ENCODE results near the gene SGTA.

GRCh38 chr19:2717638-2718541 lies 65.2 kb downstream of the SGTA start:
- TF ChIP-seq CTCF (IDR thresholded peaks at IDR 0.05; ENCODE audit: low read depth, low read length) = no peak
- no peak for TF ChIP-seq EZH2phosphoT487 (IDR thresholded peaks at IDR 0.05; ENCODE audit: low read depth)
